ENCODE results near the gene SLC5A8. TPM values are rescaled to one million over a fixed set of nuclear protein-coding genes. Genes with fewer than 3 reads are reported as not detected.

SLC5A8 gene
- polyA plus RNA-seq, 3 donors, result not detected

DNA sequence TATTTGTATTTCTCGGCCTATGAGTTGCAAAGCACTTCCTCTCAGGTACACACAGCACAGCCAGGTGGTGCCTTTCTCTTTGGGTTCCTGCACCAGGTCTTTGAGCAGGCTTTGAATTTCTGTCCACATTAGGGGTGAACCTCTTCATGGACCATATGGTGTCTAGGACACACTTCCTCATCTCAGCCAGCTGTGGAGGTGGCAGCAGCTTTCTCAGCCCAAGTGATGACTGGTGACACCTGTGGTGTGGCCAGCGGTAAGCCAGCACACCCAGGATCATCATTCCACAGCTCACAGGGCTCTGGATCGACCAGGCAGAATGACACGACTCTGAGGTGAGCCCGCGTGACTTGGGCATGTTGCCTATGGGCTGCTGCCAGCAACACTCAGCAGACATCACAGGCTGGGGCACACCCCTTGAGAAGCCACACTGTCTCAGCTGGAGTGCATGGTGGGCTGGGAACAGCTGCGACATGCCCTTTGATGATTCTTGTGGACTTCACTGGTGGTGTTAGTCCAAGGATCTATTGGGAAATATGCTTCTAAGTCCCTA lies 36.8 kb downstream of the SLC5A8 start:
- Histone ChIP-seq H3K4me2 (replicated peaks; ENCODE audit: extremely low read depth, low read length, poor library complexity, severe bottlenecking) (no peak overlapping the region), H4K20me1 (ENCODE audit: insufficient read depth, low read length) (no peaks in the 10 kb centered on the region), H3K9ac (ENCODE audit: insufficient read depth, low read length, poor library complexity, severe bottlenecking) (no peak overlapping the region), H3K4me1 (ENCODE audit: control insufficient read depth in 1 of 2, insufficient read depth in 2 of 2, low read length in 2 of 2) (no peaks in the 10 kb centered on the region), H3K27ac (ENCODE audit: low read depth in 1 of 2, low read length in 2 of 2) (no peak overlapping the region), H3K36me3 (replicated peaks in 1 of 2; ENCODE audit: control insufficient read depth in 1 of 2, insufficient read depth in 2 of 2, low read length in 2 of 2) (no peaks in the 10 kb centered on the region), H3K9me3 (replicated peaks in 1 of 2; ENCODE audit: control insufficient read depth in 1 of 2, insufficient read depth in 1 of 2, low read length in 2 of 2) (no peaks in the 10 kb centered on the region), H3K79me2 (ENCODE audit: insufficient read depth, low read length) (no peaks in the 10 kb centered on the region), H3K4me3 (replicated peaks in 1 of 3; ENCODE audit: low read depth in 2 of 3, low read length in 3 of 3) (no peak overlapping the region), H2AFZ (ENCODE audit: insufficient read depth, low read depth, low read length, poor library complexity, severe bottlenecking) (no peak overlapping the region), H3K27me3 (ENCODE audit: control insufficient read depth in 2 of 2, insufficient read depth in 2 of 2, low read length in 2 of 2) (no peaks in the 10 kb centered on the region)
- intact Hi-C loops (cut with micrococcal nuclease), result no loop called here
- 86% methylated on average over 6 of the region's 7 CpGs for WGBS (ENCODE audit: insufficient coverage)
- H3K4me1 Mint-ChIP-seq, result no peaks in the 10 kb centered on the region
- TF ChIP-seq, protein P1, sequence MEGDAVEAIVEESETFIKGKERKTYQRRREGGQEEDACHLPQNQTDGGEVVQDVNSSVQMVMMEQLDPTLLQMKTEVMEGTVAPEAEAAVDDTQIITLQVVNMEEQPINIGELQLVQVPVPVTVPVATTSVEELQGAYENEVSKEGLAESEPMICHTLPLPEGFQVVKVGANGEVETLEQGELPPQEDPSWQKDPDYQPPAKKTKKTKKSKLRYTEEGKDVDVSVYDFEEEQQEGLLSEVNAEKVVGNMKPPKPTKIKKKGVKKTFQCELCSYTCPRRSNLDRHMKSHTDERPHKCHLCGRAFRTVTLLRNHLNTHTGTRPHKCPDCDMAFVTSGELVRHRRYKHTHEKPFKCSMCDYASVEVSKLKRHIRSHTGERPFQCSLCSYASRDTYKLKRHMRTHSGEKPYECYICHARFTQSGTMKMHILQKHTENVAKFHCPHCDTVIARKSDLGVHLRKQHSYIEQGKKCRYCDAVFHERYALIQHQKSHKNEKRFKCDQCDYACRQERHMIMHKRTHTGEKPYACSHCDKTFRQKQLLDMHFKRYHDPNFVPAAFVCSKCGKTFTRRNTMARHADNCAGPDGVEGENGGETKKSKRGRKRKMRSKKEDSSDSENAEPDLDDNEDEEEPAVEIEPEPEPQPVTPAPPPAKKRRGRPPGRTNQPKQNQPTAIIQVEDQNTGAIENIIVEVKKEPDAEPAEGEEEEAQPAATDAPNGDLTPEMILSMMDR (IDR thresholded peaks at IDR 0.05), result no peak
- no peaks in the 10 kb centered on the region for H3K36me3 Mint-ChIP-seq
- H3K27ac Mint-ChIP-seq, result no peak overlapping the region
- peaks cover 2 to 3% (median 3%) of the 10 kb centered on the region in 3 donors for H3K27me3 Mint-ChIP-seq (ENCODE audit: low read depth in 3 of 3)
- peaks cover 0 to 7% (median 0%) of the 10 kb centered on the region in 7 donors for H3K9me3 Mint-ChIP-seq
- H3K4me3 Mint-ChIP-seq, result no peak overlapping the region
- DNase-seq, result no peak

DNA sequence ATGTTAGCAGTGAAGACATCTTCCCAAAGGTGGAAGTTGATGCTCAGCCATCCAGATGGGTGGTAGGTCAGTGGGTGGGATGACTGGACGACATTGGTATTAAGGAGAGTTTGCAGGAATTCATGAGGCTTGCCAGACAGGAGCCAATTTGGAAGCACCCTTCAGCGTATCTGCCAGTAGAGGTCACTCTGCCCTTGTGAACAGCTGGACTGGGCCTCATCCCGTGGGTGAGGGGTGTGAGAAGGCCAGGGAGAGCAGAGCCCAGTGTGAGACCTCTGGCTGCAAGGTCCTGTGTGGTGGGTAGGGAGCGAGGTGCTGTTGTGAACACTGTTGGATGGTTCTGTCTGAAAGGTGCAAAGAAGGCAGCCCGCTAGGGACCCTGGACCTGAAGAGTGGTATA lies 37.7 kb downstream of the SLC5A8 start:
- H3K27ac Mint-ChIP-seq, result no peak overlapping the region
- no peaks in the 10 kb centered on the region for H3K4me1 ChIP-seq (ENCODE audit: control insufficient read depth in 1 of 2, insufficient read depth in 2 of 2, low read length in 2 of 2)
- H4K20me1 ChIP-seq (ENCODE audit: insufficient read depth, low read length), result no peaks in the 10 kb centered on the region
- peaks cover 0 to 7% (median 0%) of the 10 kb centered on the region in 7 donors for H3K9me3 Mint-ChIP-seq
- no peaks in the 10 kb centered on the region for H3K36me3 Mint-ChIP-seq
- H3K27me3 Mint-ChIP-seq (ENCODE audit: low read depth in 3 of 3), result peaks cover 2 to 3% (median 3%) of the 10 kb centered on the region in 3 donors
- no peak overlapping the region for H3K27ac ChIP-seq (ENCODE audit: low read depth in 1 of 2, low read length in 2 of 2)
- no peak overlapping the region for H3K4me2 ChIP-seq (replicated peaks; ENCODE audit: extremely low read depth, low read length, poor library complexity, severe bottlenecking)
- H3K27me3 ChIP-seq (ENCODE audit: control insufficient read depth in 2 of 2, insufficient read depth in 2 of 2, low read length in 2 of 2), result no peaks in the 10 kb centered on the region
- H3K4me3 Mint-ChIP-seq, result no peak overlapping the region
- 45% methylated on average over 5 of the region's 5 CpGs for WGBS (ENCODE audit: insufficient coverage)
- H3K9ac ChIP-seq (ENCODE audit: insufficient read depth, low read length, poor library complexity, severe bottlenecking), result no peak overlapping the region
- TF ChIP-seq, protein P1 (IDR thresholded peaks at IDR 0.05), result no peak
- H3K4me3 ChIP-seq (replicated peaks in 1 of 3; ENCODE audit: low read depth in 2 of 3, low read length in 3 of 3), result no peak overlapping the region
- H3K9me3 ChIP-seq (replicated peaks in 1 of 2; ENCODE audit: control insufficient read depth in 1 of 2, insufficient read depth in 1 of 2, low read length in 2 of 2), result no peaks in the 10 kb centered on the region
- no peaks in the 10 kb centered on the region for H3K36me3 ChIP-seq (replicated peaks in 1 of 2; ENCODE audit: control insufficient read depth in 1 of 2, insufficient read depth in 2 of 2, low read length in 2 of 2)
- H2AFZ ChIP-seq (ENCODE audit: insufficient read depth, low read depth, low read length, poor library complexity, severe bottlenecking), result no peak overlapping the region
- DNase-seq, result no peak
- no peaks in the 10 kb centered on the region for H3K4me1 Mint-ChIP-seq
- H3K79me2 ChIP-seq (ENCODE audit: insufficient read depth, low read length), result no peaks in the 10 kb centered on the region
- intact Hi-C loops (cut with micrococcal nuclease), result no loop called here

Data from CD14-positive monocyte (primary cell).